Vagina (tissue), 2 donors: ENCODE data around the gene WDFY1.

Source experiments
- CTCF ChIP-seq, 3 experiments: fragments of 450-650 bp in 2 of 3; fragments of 200-600 bp in 1 of 3; sonication (generic) in 1 of 3; IDR thresholded peaks; one replicate each; pipeline ENCODE4 v1.5.1; 2017 to 2019; ENCODE audit warnings: antibody characterized with exemption in 3 of 3, mild to moderate bottlenecking in 2 of 3, moderate library complexity in 2 of 3
- POLR2A ChIP-seq, 2 donors: fragments of 450-650 bp; IDR thresholded peaks; one replicate each; pipeline ENCODE4 v1.6.1; 2017; ENCODE audit warnings: antibody characterized with exemption in 2 of 2, mild to moderate bottlenecking in 2 of 2, moderate library complexity in 2 of 2
- POLR2AphosphoS5 ChIP-seq, 2 donors: sonication (generic); formaldehyde crosslinking; IDR thresholded peaks; one replicate each; pipeline ENCODE4 v1.9.0; 2017; ENCODE audit warnings: antibody characterized with exemption in 2 of 2, mild to moderate bottlenecking in 2 of 2, low read depth in 1 of 2; ENCODE audit not compliant: insufficient read depth in 1 of 2

- TF ChIP-seq CTCF (IDR thresholded peaks at IDR 0.05) = no peak
- TF ChIP-seq POLR2A (IDR thresholded peaks at IDR 0.05) = no peak
- no peak for TF ChIP-seq POLR2AphosphoS5 (IDR thresholded peaks at IDR 0.05; ENCODE audit: insufficient read depth in 1 of 2, low read depth in 1 of 2)
Measured at GRCh38 chr2:223971731-223972130, 26.6 kb upstream of the WDFY1 start.
